H1 (cell line): ENCODE measurements around the gene UFC1. TPM values are rescaled to one million over a fixed set of nuclear protein-coding genes. Genes with fewer than 3 reads are reported as not detected.
A peak's percentile ranks its signal among the peaks of the same experiment; 100 is the strongest.

Experiments
- EGR1 ChIP-seq: IDR thresholded peaks from 2 replicates; pipeline ENCODE4 v1.6.1; 2011; ENCODE audit warnings: low read depth, low read length, borderline replicate concordance
- JUND ChIP-seq: IDR thresholded peaks from 2 replicates; pipeline ENCODE4 v1.6.1; 2011; ENCODE audit warnings: mild to moderate bottlenecking, improper control_type of control experiment, low read length
- KDM1A ChIP-seq: fragments of 200-600, 300-600 bp; sonication (generic); IDR thresholded peaks from 2 replicates; pipeline ENCODE4 v1.7.1; 2016; ENCODE audit warnings: mild to moderate bottlenecking, low read length, borderline replicate concordance
- KDM5A ChIP-seq: fragments of 200-600 bp; IDR thresholded peaks from 2 replicates; pipeline ENCODE4 v1.7.1; 2012; ENCODE audit warnings: mild to moderate bottlenecking, low read length, inconsistent platforms, mixed read lengths
- RFX5 ChIP-seq: IDR thresholded peaks from 2 replicates; pipeline ENCODE4 v1.6.1; 2011; ENCODE audit warnings: low read depth, low read length, improper control_type of control experiment, borderline replicate concordance
- RXRA ChIP-seq: IDR thresholded peaks from 2 replicates; pipeline ENCODE4 v1.6.1; 2011; ENCODE audit warnings: low read depth, mild to moderate bottlenecking, low read length, moderate library complexity; ENCODE audit not compliant: insufficient read depth
- TCF12 ChIP-seq: IDR thresholded peaks from 2 replicates; pipeline ENCODE4 v1.6.1; 2011; ENCODE audit warnings: low read depth, mild to moderate bottlenecking, low read length
- YY1 ChIP-seq: IDR thresholded peaks from 2 replicates; pipeline ENCODE4 v1.6.1; 2011; ENCODE audit warnings: low read depth, mild to moderate bottlenecking, low read length
- ZNF274 ChIP-seq: IDR thresholded peaks from 2 replicates; pipeline ENCODE4 v1.7.0; 2012; ENCODE audit warnings: low read length, borderline replicate concordance; ENCODE audit errors: extremely low read depth
- polyA plus RNA-seq, 7 experiments: library from polyadenylated mRNA; depleted of rRNA in 3 of 7; stranded (reverse) in 5 of 7; unstranded in 2 of 7; fragments of >200 nt in 5 of 7; fragments of 200-250 nt in 2 of 7; gene quantifications; 1 replicate in 5 of 7; 2 replicates in 1 of 7; 4 replicates in 1 of 7; pipeline versions ENCODE4 v1.2.1 to v1.2.3, GENCODE V29; 2011 to 2013; ENCODE audit warnings: missing spikeins in 2 of 7, mixed read lengths in 2 of 7
- total RNA-seq: library from RNA; stranded (reverse); fragmentation: NEBNext Ultra II Directional; extraction: Animal tissue kit (Norgen Biotek cat#: 25700); gene quantifications from 2 replicates; pipeline ENCODE4 v1.2.1, GENCODE V29; 2021
- TF ChIP-seq, protein P1 (sequence below): fragments of 300-600 bp; sonication (generic); IDR thresholded peaks from 2 replicates; pipeline ENCODE4 v1.7.1; 2012; ENCODE audit warnings: low read length, moderate library complexity, mild to moderate bottlenecking, inconsistent platforms; ENCODE audit not compliant: insufficient replicate concordance

The UFC1 gene
- total and polyA plus RNA-seq, 2 of the 8 experiments (the other 6 are each of a cell fraction or from before 2014, with no cell fraction given): 67.8 to 102 TPM

DNA sequence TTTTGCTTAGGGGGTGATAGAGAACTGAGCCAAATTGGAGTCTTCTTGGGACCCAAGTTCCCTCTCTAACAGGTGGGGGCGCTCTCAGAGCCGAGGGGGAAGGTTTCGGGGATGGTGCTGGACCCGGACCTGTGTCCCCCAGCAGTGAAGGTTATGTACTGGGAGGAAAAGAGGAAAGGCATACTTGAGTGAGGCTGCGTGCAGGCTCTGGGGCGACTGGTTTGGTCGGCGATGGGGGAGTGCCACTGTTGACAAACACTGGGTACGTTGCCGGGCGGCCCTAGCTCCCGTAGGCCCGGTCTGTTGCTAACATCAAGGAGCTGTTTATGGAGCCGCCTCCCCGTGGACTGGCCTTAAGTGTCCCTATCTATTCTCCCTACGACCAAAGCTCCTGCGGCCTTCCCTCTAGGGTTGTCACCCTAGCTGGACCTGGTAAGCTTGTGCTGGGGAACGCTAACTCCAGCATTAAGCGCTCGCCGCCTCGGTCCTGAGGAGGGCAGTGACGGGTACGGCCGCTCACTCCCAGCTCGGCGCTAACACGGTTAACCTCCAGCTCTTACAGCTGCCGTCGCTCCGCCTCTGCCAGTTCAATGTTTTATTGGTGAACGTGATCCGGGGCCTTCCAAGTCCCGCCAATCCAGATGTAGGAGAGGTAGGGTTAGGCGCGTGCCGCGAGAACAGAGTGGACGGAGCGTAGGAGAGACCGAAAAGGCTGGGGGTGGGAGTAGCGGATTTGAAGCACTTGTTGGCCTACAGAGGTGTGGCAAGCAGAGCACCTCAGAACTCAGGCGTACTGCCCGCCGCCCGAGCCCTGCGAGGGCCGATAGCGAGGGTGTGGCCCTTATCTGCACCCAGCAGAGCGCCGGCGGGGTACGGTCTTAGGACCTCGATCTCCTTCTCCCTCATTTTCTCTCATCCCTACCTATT is 12.2 kb downstream of the UFC1 start, which contains the start of gene PPOX (continued):
- TF ChIP-seq, protein P1, sequence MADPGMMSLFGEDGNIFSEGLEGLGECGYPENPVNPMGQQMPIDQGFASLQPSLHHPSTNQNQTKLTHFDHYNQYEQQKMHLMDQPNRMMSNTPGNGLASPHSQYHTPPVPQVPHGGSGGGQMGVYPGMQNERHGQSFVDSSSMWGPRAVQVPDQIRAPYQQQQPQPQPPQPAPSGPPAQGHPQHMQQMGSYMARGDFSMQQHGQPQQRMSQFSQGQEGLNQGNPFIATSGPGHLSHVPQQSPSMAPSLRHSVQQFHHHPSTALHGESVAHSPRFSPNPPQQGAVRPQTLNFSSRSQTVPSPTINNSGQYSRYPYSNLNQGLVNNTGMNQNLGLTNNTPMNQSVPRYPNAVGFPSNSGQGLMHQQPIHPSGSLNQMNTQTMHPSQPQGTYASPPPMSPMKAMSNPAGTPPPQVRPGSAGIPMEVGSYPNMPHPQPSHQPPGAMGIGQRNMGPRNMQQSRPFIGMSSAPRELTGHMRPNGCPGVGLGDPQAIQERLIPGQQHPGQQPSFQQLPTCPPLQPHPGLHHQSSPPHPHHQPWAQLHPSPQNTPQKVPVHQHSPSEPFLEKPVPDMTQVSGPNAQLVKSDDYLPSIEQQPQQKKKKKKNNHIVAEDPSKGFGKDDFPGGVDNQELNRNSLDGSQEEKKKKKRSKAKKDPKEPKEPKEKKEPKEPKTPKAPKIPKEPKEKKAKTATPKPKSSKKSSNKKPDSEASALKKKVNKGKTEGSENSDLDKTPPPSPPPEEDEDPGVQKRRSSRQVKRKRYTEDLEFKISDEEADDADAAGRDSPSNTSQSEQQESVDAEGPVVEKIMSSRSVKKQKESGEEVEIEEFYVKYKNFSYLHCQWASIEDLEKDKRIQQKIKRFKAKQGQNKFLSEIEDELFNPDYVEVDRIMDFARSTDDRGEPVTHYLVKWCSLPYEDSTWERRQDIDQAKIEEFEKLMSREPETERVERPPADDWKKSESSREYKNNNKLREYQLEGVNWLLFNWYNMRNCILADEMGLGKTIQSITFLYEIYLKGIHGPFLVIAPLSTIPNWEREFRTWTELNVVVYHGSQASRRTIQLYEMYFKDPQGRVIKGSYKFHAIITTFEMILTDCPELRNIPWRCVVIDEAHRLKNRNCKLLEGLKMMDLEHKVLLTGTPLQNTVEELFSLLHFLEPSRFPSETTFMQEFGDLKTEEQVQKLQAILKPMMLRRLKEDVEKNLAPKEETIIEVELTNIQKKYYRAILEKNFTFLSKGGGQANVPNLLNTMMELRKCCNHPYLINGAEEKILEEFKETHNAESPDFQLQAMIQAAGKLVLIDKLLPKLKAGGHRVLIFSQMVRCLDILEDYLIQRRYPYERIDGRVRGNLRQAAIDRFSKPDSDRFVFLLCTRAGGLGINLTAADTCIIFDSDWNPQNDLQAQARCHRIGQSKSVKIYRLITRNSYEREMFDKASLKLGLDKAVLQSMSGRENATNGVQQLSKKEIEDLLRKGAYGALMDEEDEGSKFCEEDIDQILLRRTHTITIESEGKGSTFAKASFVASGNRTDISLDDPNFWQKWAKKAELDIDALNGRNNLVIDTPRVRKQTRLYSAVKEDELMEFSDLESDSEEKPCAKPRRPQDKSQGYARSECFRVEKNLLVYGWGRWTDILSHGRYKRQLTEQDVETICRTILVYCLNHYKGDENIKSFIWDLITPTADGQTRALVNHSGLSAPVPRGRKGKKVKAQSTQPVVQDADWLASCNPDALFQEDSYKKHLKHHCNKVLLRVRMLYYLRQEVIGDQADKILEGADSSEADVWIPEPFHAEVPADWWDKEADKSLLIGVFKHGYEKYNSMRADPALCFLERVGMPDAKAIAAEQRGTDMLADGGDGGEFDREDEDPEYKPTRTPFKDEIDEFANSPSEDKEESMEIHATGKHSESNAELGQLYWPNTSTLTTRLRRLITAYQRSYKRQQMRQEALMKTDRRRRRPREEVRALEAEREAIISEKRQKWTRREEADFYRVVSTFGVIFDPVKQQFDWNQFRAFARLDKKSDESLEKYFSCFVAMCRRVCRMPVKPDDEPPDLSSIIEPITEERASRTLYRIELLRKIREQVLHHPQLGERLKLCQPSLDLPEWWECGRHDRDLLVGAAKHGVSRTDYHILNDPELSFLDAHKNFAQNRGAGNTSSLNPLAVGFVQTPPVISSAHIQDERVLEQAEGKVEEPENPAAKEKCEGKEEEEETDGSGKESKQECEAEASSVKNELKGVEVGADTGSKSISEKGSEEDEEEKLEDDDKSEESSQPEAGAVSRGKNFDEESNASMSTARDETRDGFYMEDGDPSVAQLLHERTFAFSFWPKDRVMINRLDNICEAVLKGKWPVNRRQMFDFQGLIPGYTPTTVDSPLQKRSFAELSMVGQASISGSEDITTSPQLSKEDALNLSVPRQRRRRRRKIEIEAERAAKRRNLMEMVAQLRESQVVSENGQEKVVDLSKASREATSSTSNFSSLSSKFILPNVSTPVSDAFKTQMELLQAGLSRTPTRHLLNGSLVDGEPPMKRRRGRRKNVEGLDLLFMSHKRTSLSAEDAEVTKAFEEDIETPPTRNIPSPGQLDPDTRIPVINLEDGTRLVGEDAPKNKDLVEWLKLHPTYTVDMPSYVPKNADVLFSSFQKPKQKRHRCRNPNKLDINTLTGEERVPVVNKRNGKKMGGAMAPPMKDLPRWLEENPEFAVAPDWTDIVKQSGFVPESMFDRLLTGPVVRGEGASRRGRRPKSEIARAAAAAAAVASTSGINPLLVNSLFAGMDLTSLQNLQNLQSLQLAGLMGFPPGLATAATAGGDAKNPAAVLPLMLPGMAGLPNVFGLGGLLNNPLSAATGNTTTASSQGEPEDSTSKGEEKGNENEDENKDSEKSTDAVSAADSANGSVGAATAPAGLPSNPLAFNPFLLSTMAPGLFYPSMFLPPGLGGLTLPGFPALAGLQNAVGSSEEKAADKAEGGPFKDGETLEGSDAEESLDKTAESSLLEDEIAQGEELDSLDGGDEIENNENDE: no peak
- 0 out of 2 replicates have a peak, but pooled peaks have one; percentile 5 for TF ChIP-seq JUND
- TF ChIP-seq YY1: no peak
- no peak for TF ChIP-seq KDM5A
- TF ChIP-seq RFX5: no peak
- no peak for TF ChIP-seq RXRA
- no peak for TF ChIP-seq TCF12
- TF ChIP-seq KDM1A: no peak
- no peak for TF ChIP-seq EGR1
- TF ChIP-seq ZNF274: no peak
